Adrenal gland (tissue), 12 donors: ENCODE results near the gene MACO1. TPM values are rescaled to one million over a fixed set of nuclear protein-coding genes. Genes with fewer than 3 reads are reported as not detected.

Experiments used
- DNase-seq, 7 donors: peaks; one replicate each; pipeline ENCODE4 v3.0.0-alpha.2; 2019 to 2020
- H3K27ac ChIP-seq, 5 donors: fragments of 200-600 bp; sonication (generic) in 4 of 5; 1 replicate in 3 of 5; 2 replicates in 2 of 5; pipeline versions ENCODE4 v1.5.1 to v1.8.0; 2016 to 2020; ENCODE audit warnings: mild to moderate bottlenecking in 1 of 5
- H3K27me3 ChIP-seq: fragments of 200-600 bp; 2 replicates; pipeline ENCODE4 v1.8.0; 2021
- H3K36me3 ChIP-seq, 2 donors: fragments of 200-600 bp; replicated peaks in 1 of 2; 1 replicate in 1 of 2; 2 replicates in 1 of 2; pipeline versions ENCODE4 v1.5.1 to v1.8.0; 2018 to 2022
- H3K4me1 ChIP-seq, 2 donors: fragments of 200-600 bp; replicated peaks in 1 of 2; 1 replicate in 1 of 2; 2 replicates in 1 of 2; pipeline versions ENCODE4 v1.5.1 to v1.8.0; 2018 to 2021
- H3K4me3 ChIP-seq, 4 donors: fragments of 200-600 bp; sonication (generic) in 3 of 4; one replicate each; pipeline ENCODE4 v1.5.1; 2016 to 2018
- H3K9me3 ChIP-seq, 3 donors: fragments of 200-600 bp; sonication (generic) in 1 of 3; replicated peaks in 1 of 3; 1 replicate in 2 of 3; 2 replicates in 1 of 3; pipeline versions ENCODE4 v1.5.1 to v1.8.0; 2016 to 2021
- CTCF ChIP-seq, 6 experiments: fragments of 450-650 bp in 4 of 6; fragments of 200-600 bp in 2 of 6; sonication (generic) in 1 of 6; IDR thresholded peaks; 1 replicate in 5 of 6; 2 replicates in 1 of 6; pipeline versions ENCODE4 v1.5.1 to v1.8.0; 2016 to 2021; ENCODE audit warnings: antibody characterized with exemption in 6 of 6, mild to moderate bottlenecking in 2 of 6, moderate library complexity in 1 of 6
- POLR2A ChIP-seq, 2 donors: fragments of 450-650 bp; IDR thresholded peaks; one replicate each; pipeline ENCODE4 v1.6.1; 2017; ENCODE audit warnings: antibody characterized with exemption in 2 of 2, mild to moderate bottlenecking in 2 of 2, moderate library complexity in 1 of 2
- WGBS, 4 donors: extraction: QIAGEN DNeasy Blood & Tissue Kit in 2 of 4; methylation state at CpG; one replicate each; pipeline versions ENCODE4 v1.1.5 to v1.1.7; 2013 to 2017; 5-methylcytosine and 5-hydroxymethylcytosine counted together
- intact Hi-C, 2 donors: fragments of 100-400 bp; cut with DNase I; formaldehyde crosslinking; loops; one replicate each; pipeline versions ENCODE4 v1.14.1 to v1.15.0; 2022 to 2023
- polyA plus RNA-seq, 3 donors: library from polyadenylated mRNA; stranded (reverse); fragments of 200-250 nt in 2 of 3; fragments of 350-450 nt in 1 of 3; fragmentation: Illumina TruSeq in 1 of 3; extraction: RNeasy Lipid Tissue Mini Kit (QIAGEN cat#74804) in 1 of 3; gene quantifications; one replicate each; pipeline ENCODE4 v1.2.3, GENCODE V29; 2013 to 2014
- total RNA-seq, 9 donors: library from RNA; depleted of rRNA in 4 of 9; stranded (reverse); fragments of >200 nt in 4 of 9; fragments of 120-200 nt in 1 of 9; fragmentation: NEBNext Ultra II Directional in 1 of 9; extraction: Animal tissue kit (Norgen Biotek cat#: 25700) in 1 of 9; gene quantifications; one replicate each; pipeline versions ENCODE4 v1.1.0 to v1.2.4, GENCODE V29; 2013 to 2023
- donor health status: healthy with polysubstance abuse.
- donor health status: Bipolar disorder and iron deficiency.
- donor health status: DM: yes; HTN: yes; CAD: no.
- donor health status: DM: no; HTN: no; CAD: no.
- donor health status: DM: no; HTN: no; CAD: no.
- donor health status: DM: yes; HTN: yes; CAD: no.

Gene MACO1
- total and polyA plus RNA-seq, 12 donors = 15.1 to 48.4 (median 29.6) TPM

GRCh38 chr1:25485536-25486411, 55.1 kb downstream of the MACO1 start:
- WGBS, 4 donors = 78 to 83% (median 80%) methylated on average over 6 of the region's 6 CpGs
- Histone ChIP-seq H3K36me3 (peaks cover 0 to 22% of the 10 kb centered on the region in 2 donors), H3K27ac (peak overlapping the region in 2 of 5 donors; percentile 9 to 71)

GRCh38 chr1:25486602-25487001, 55.9 kb downstream of the MACO1 start:
- Histone ChIP-seq H3K27ac (peak overlapping the region in 1 of 5 donors; percentile 20), H3K36me3 (peaks cover 0 to 27% of the 10 kb centered on the region in 2 donors), H3K27me3 (no peaks in the 10 kb centered on the region), H3K4me3 (no peak overlapping the region), H3K4me1 (peaks cover 13 to 46% of the 10 kb centered on the region in 2 donors), H3K9me3 (no peaks in the 10 kb centered on the region)
- DNase-seq = peak in 3 of 7 donors; percentile 25 to 35 (median 30)
- TF ChIP-seq CTCF (IDR thresholded peaks at IDR 0.05) (peak in 3 of 6 experiments; percentile 14 to 20 (median 15)), POLR2A (IDR thresholded peaks at IDR 0.05) (no peak)
- WGBS, 4 donors = 55 to 74% (median 57%) methylated on average over 1 of the region's 1 CpG
- intact Hi-C loops = loop anchor here in 1 of 2 donors (10.0 kb wide), 1 partner anchor 52 kb away; the partner anchor contains the start of gene MACO1

More at GRCh38 chr1:25485536-25486411, 55.1 kb downstream of the MACO1 start:
- DNase-seq = no peak
- TF ChIP-seq CTCF (IDR thresholded peaks at IDR 0.05) = no peak
- no peak for TF ChIP-seq POLR2A (IDR thresholded peaks at IDR 0.05)
- H3K9me3 ChIP-seq = no peaks in the 10 kb centered on the region
- H3K27me3 ChIP-seq = no peaks in the 10 kb centered on the region
- peaks cover 13 to 51% of the 10 kb centered on the region in 2 donors for H3K4me1 ChIP-seq
- no peak overlapping the region for H3K4me3 ChIP-seq
- intact Hi-C loops = loop anchor here in 1 of 2 donors (10.0 kb wide), 1 partner anchor 51 kb away; the partner anchor contains the start of gene MACO1

- no peak overlapping the region for H3K27ac ChIP-seq
- DNase-seq = no peak
- 92 to 100% (median 96%) methylated on average over 2 of the region's 2 CpGs for WGBS, 4 donors
- no peaks in the 10 kb centered on the region for H3K27me3 ChIP-seq
- no peak overlapping the region for H3K4me3 ChIP-seq
- intact Hi-C loops = loop anchor here in 1 of 2 donors (10.0 kb wide), 1 partner anchor 53 kb away; the partner anchor contains the start of gene MACO1
- no peaks in the 10 kb centered on the region for H3K9me3 ChIP-seq
- TF ChIP-seq CTCF (IDR thresholded peaks at IDR 0.05) (peak in 5 of 6 experiments; percentile 12 to 43 (median 25)), POLR2A (IDR thresholded peaks at IDR 0.05) (no peak)
- peaks cover 9 to 38% of the 10 kb centered on the region in 2 donors for H3K4me1 ChIP-seq
- H3K36me3 ChIP-seq = peaks cover 0 to 36% of the 10 kb centered on the region in 2 donors
Observed at GRCh38 chr1:25487628-25488027, 56.9 kb downstream of the MACO1 start.

GRCh38 chr1:25492323-25492722, 61.6 kb downstream of the MACO1 start:
- DNase-seq = no peak
- Histone ChIP-seq H3K4me1 (no peaks in the 10 kb centered on the region), H3K27me3 (no peaks in the 10 kb centered on the region), H3K27ac (no peak overlapping the region), H3K9me3 (no peaks in the 10 kb centered on the region), H3K36me3 (peaks cover 0 to 67% of the 10 kb centered on the region in 2 donors), H3K4me3 (no peak overlapping the region)
- WGBS, 4 donors = 76 to 89% (median 84%) methylated on average over 8 of the region's 8 CpGs
- intact Hi-C loops = no loop called here
- no peak for TF ChIP-seq CTCF (IDR thresholded peaks at IDR 0.05)
- no peak for TF ChIP-seq POLR2A (IDR thresholded peaks at IDR 0.05)
